Measurements from ENCODE around the gene LRRC47.
"Not testable (repeated sequence)": the region's sequence is repeated elsewhere in the genome, so short reads cannot be mapped to it uniquely, and the experiment has no call there.

The LRRC47 gene

DNA sequence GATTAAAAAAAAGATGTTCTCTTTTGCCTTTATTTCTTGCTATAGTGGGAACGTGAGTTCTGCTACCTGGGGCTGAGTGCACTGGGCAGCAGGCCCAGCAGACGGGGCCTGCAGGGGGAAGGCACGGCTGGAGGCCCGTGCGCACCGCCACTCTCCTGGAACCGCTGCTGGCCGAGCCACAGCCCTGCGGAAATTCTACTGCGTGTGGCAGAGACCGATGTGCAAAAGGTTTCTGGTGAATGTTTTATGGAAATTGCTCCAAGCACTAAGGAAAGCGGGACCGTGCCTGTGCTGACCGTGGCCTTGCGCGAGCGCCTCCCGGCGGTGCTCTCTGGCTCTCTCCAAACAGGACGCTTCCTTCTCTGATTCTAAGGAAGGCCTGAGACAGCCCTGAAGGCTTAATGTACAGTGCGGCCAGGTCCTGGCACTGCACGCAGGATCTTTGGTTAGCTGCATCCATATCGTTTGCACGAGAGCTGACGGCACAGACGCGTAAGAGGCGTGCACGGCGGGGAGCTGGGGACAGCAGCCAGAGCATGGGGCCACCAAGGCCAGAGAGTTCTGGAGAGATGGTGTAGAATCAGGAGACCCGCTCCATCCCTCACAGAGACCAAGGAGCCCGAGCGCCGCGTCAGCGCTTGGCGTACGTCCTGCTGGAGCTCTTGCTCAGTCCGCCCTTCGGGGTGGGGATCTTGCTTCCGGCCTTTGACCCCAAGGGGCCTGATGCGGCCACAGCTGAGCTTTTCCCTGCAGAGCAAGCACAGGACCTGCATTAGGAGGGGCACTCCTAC lies 18.7 kb upstream of the LRRC47 start:
- DNase-seq (ENCODE audit: low spot score) = no peak

DNA sequence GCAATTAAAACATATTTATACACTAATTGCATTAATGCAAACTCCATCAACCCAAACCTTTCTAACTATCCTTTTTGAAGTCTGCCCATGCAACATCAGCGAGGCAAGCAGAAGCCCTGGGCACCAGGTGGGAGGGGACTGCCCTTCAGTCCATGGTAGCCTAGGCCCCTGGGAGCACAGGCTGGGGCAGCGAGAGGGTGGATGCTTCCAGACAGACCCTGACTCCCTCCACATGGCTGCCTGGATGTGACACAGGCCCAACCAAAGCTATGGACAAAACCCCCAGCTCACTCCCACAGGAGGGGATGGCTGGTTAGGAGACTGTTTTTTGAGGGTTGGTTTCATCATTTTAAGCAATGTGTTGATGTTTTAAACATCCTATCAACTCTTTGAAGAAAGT lies 17.8 kb upstream of the LRRC47 start:
- no peak for DNase-seq (ENCODE audit: low spot score)

DNA sequence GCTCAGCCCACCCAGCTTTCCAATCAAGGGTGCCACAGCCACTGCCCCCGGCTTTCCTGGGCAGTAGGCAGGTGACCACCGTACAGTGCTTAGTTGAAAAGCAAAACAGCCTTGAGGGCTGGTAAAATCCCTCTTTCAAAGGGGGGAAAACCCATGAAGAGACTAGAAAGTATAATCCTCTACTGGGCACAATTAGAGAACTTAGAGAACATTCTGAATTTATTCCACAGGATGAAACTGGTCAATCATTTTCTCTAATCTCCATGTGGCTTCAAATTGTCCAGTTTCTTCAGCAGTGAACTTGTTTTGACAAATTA lies 15.3 kb upstream of the LRRC47 start:
- no peak for DNase-seq (ENCODE audit: low spot score)

DNA sequence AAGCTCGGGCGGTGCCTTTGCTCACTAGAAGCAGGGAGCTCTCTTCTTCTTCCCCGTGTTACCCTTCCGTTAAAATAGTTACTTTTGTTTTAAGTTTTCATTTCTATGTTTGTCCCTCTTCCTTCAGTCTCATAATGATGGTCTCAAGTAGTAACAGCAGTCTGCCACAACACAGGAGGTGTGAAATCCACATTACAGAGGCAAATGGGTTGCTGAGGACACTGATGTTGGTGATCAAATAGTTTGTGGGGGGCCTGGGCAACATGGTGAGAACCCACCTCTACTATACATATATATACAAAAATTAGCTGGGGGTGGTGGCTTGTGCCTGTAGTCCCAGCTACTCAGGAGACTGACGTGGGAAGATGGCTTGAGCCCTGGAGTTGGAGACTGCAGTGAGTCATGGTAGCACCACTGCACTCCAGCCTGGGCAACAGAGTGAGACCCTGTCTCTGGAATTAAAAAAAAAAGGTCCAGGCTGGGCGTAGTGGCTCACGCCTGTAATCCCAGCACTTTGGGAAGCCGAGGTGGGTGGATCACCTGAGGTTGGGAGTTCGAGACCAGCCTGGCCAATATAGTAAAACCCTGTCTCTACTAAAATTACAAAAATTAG lies 14.0 kb upstream of the LRRC47 start:
- not testable (repeated sequence) for DNase-seq (ENCODE audit: low spot score)

DNA sequence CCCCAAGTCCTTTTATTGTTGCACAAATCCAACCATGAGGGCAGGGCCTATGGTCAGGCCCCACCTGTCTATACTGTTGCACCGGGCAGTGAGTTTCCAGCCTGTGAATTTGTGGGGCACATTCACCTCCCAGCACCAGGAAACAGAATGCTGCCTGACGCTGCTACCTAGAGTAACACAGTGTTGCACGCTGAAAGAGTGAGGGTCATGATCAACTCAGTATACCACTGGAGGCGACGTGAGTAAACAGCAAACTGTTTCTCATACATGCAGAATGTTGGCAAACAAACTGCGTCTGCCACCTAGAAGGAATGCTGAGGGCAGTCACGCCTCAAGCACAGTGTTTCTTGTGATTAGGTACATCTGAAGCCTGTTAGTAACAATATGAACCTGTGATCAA lies 13.4 kb upstream of the LRRC47 start:
- no peak for DNase-seq (ENCODE audit: low spot score)

DNA sequence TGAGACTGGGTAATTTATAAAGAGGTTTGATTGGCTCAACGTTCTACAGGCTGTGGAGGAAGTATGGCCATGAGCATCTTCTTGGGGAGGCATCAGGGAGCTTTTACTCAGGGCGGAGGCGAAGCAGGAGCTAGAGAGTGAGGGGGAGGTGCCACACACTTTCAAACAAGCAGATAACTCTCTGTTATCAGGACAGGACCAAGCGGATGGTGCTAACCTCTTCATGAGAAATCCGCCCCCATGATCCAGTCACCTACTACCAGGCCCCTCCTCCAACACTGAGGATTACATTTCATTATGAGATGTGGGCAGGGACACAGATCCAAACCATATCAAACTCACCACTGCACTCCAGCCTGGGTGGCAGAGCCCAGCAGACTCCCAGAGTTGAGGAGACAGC lies 11.5 kb upstream of the LRRC47 start:
- no peak for DNase-seq (ENCODE audit: low spot score)

DNA sequence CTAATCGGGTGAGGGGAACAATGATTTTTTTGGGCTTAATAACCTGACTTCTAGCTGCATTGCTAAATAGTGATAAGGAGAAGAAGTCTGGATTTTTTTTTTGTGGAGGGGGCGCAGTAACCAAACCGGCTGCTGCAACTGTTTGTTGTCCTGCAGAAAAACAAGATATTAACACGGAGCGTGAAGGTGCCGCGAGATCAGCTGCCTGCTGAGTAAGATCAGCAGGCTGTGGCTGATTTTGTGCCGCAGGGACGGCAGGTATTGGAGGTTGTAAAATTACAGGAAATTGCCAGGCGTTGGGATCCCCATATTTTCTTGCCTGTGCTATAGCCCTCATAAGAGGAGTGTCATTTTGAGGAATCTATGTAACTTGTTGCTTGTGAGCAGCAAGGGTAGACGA lies 8.7 kb upstream of the LRRC47 start:
- no peak for DNase-seq (ENCODE audit: low spot score)

DNA sequence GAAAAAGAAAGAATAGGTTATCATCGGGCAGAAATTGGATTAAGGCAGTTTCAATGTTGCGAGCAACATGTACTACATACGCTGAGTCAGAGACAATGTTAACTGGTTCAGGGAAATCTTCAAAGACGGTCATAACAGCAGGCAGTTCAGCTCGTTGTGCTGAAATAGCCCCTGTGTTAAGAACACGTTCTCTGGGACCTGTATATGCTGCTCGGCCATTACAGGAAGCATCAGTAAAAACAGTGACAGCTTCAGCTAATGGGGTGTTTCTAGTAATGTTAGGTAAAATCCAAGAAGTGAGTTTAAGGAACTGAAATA lies 8.3 kb upstream of the LRRC47 start:
- DNase-seq (ENCODE audit: low spot score) = not testable (repeated sequence)

DNA sequence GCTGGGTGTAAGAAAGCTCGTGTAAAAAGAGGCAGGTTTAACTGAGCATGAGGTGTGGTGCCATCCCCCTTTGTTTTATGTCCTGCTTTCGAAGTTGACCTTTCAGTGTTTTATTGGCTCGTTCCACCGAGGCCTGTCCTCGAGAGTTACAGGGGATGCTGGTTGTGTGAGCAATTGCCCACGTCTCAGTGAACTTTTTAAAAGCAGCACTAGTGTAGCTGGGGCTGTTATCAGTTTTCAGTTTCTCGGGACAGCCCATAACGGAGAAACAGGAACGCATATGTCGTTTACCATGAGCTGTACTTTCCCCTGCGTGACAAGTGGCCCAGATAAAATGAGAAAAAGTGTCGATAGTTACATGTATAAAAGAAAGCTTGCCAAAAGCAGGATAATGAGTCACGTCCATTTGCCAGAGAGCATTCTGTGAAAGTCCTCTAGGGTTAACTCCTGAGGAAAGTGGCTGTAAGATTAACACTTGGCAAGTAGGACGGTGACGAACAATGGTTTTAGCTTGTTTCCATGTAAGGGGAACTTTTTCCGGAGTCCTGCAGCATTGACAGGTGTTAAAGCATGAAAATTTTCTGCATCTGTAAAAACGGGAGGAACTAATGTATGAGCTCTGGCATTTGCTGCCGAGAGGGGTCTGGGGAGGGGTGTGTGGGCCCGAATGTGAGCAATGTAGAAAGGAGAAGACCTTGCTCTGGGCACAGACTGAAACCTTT lies 7.8 kb upstream of the LRRC47 start:
- no peak for DNase-seq (ENCODE audit: low spot score)

DNA sequence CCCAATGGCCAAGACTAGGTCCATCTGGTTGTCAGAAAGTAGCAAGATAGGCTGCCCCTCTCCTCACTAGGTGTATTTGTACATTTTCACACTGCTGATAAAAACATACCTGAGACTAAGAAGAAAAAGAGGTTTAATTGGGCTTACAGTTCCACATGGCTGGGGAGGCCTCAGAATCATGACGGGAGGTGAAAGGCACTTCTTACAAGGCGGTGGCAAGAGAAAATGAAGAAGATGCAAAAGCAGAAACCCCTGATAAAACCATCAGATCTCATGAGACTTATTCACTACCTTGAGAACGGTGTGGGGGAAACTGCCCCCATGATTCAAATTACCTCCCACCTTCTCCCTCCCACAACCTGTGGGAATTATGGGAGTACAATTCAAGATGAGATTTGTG lies 4.5 kb upstream of the LRRC47 start:
- not testable (repeated sequence) for DNase-seq (ENCODE audit: low spot score)

DNA sequence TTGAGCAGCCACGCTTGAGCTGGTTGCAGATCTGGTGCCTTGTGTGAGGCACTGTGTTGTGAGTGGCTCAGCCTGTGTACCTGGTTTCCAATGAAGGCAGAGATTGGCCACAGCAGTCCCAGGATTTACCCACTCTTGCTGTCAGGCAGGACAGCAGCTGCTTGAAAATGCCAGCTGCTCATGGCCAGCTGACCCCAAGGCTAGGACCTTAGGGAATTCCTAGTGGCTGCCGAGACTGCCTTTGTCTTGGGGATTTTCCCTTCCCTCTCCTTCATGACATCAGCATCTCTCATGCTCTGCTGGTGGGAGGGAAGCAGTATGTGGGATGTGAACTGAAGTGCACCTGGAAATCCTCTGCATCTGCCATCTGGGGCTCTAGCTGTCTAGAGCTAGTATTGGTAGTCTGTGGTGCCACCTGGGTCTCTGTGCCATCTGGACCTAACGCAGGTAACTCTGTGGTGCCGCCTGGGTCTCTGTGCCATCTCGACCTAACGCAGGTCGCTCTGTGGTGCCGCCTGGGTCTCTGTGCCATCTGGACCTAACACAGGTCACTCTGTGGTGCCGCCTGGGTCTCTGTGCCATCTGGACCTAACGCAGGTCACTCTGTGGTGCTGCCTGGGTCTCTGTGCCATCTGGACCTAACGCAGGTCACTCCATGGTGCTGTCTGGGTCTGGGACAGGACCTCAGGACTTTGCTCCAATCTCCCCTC lies 3.8 kb upstream of the LRRC47 start:
- DNase-seq (ENCODE audit: low spot score) = no peak

DNA sequence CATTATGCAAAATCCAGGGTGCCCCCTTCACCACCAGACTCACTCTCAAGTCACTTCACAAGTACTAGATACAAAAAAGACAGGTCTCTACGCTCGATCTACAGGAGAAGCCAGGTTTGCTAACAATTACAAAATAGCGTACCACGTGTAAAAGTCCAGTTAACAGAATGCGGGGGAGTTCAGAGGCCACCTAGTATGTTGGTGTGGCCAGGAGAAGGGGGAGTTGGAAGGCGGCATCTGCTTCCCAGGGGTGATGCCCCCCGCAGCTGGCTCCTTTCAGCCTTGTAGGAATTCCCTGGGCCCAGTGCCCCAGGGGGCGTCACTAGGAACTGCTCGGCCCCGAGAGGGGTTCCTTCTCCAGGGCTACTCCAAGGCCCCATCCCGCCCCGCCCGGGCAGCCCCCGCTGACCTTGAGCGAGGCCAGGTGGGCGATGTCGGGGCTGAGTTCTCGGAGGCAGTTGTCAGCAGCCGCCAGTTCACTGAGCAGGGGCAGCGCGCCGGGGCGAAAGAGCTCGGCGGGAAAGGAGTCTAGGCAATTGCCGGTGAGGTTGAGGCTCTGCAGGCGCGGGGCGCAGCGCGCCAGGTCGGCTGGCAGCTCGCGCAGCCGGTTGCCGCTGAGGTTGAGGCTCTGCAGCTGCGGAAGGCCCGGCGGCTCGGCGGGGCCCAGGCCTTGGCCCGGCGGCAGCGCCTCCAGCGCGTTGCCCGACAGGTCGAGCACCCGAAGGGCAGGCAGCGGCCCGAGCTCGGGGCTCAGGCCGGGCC lies 664 bp downstream of the LRRC47 start:
- no peak for DNase-seq (ENCODE audit: low spot score)

DNA sequence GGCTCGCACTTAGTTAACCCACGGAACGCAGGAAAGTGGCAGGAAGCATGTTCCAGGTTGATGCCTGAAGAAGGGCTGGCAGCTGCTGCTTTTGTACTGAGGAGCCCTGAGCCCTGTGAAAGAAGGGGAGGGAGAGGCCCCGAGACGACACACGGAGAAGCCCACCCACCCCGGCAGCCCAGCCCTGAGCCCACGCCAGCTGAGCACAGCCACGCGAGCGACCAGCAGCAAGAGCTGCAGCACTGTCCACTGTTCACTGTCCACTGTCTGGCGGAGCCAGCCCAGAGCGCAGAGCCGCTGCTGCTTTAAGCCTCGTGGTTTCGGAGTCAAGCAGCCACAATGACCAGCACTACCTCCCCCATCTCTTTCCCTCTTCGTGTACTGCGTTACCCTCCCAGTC lies 5.3 kb downstream of the LRRC47 start:
- no peak for DNase-seq (ENCODE audit: low spot score)

DNA sequence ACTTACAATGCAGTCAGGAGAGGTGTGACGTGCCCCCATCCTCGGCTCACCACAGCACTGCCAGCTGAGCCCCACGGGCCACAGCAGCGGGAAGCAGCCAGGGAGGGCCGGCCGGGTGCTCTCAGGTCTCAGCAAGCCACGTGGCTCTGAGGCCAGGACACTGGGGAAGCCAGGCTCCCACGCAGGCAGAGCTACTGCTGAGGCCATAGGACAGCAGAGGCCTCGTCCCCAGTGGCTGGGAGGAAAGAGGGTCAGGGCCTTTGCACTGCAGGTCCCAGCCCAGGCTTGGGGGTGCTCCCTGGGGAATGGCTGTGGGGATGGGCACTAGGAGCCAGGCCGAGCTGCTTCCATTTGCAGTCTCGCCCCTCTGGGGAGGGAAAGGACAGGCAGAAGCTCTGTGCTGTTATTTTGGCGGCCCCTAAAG lies 5.8 kb downstream of the LRRC47 start:
- no peak for DNase-seq (ENCODE audit: low spot score)

DNA sequence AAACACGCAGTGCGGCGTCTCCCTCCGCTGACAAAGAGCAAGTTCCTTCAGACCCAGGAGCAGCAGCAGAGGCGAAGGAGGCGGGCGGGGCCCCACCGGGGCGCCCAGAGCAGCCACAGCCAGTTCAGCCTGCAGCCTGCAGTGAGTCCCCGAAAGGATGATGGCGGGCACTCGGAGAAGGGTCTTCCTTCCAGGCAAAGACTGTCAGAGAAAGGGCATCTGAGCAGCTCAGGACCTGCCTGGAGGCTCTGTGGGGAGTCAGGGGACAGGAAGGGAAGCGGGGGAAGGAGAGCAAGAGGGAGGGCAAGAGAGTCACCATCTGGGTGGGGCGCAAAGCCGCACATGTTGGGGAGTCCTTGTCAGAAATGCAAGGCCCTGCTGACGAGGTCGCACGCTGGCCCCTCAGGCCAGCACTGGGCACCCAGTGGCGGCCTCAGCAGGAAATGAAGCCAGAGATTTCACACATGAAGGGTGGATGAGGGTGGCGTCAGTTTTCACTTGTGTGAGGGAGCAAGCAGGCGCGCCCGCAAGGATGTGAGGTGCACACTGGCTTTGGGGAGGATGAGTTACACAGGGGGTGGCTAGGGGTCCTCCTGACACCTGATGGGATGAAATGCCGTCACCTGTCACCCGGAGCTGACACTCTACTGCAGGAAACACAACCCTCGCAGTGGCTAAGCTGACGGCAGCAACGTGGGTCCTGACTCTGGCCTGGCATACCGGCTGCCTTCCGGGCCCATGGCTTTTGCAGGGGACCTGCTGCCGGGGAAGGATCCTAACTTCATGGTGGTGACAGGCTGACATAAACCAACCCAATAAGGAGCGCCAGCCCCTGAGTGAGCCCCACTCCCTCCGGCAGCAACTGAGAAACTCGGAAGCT lies 6.6 kb downstream of the LRRC47 start:
- no peak for DNase-seq (ENCODE audit: low spot score)

DNA sequence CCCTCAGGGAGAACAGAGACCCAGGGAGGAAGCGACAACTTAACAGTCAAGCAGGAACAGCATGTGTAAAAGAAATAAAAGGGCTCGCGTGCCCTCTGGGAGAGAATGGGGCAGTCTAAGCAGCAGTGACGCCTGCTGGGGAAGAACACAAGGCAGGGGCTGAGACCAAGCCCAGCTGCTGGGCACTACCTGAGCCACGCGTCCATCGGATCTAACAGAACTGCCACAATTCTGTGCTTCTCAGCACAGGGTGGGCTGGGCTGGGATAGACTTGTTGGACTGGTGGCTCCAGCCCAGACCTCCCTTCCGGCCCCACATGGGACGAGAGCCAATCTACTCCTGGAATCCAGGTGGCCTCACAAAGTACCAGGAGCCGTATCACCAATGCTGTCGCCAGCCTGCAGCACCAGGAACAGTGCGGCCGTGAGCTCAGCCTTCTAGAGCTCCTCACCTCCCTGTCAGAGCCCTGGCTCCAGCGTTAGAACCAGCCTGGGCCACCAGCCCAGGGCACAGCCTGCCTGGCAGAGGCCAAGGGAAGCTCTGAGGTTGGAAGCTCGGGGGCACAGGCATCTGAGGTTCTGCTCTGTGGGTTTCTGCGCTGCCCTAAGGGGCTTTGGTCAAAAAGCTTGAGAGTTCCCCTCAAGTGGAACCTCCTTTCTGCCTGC lies 7.4 kb downstream of the LRRC47 start:
- DNase-seq (ENCODE audit: low spot score) = no peak

DNA sequence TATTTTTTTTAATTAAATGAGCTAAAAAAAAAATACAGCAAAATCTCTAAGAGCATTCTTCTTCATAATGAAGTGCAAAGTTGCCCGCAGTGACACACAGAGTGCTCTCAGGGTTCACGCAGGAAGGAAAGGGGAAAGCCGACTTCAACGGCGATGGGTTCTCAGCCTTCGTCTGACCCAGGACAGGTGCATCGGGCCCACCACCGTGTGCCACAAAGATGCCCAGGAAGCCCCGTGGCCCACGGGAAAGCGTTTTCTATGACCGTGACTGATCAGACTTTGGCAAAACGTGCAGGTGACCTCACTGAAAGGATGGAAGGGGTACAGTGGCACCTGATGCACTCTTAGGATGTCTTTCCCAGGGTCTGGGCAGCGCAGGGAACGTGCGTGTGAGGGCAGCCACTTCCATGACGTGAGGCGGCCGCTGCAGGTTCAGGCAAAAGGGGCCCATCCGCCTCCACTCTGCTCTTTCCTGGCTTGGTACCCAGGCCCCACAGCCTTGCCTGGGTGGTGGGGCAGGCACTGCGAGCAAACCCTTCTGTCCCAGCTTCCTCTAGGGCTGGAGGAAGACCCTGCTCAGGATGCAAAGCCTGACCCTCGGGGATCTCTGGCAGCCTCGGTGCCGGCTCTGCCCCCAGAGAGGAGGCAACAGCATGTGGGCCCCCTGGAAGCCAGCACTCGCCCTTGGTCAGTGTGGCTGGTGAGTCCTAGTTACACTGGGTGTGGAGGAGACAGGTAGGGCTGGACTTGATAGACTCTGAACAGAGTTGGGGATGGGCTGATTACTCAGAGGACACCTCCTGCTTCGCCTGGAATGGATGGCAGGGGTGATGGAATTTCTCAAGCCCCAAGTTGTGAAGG lies 8.3 kb downstream of the LRRC47 start:
- DNase-seq (ENCODE audit: low spot score) = no peak

DNA sequence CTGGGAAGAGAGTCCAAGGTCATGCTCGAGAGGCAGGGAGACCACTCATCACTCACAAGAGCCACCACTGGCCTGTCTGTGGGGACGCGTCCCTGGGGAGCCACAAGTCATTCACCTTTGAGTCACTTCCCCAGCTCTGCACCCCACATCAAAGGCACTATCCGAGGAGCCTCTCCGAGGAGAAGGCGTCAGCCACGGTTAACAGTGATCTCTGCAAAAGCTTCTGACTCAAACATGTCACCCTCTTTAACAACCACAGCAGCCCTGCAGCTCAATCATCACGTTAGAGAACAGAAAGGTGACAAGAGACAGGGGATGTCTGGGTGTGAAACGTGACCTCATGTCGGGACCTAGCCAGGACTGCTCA lies 9.0 kb downstream of the LRRC47 start:
- DNase-seq (ENCODE audit: low spot score) = no peak

DNA sequence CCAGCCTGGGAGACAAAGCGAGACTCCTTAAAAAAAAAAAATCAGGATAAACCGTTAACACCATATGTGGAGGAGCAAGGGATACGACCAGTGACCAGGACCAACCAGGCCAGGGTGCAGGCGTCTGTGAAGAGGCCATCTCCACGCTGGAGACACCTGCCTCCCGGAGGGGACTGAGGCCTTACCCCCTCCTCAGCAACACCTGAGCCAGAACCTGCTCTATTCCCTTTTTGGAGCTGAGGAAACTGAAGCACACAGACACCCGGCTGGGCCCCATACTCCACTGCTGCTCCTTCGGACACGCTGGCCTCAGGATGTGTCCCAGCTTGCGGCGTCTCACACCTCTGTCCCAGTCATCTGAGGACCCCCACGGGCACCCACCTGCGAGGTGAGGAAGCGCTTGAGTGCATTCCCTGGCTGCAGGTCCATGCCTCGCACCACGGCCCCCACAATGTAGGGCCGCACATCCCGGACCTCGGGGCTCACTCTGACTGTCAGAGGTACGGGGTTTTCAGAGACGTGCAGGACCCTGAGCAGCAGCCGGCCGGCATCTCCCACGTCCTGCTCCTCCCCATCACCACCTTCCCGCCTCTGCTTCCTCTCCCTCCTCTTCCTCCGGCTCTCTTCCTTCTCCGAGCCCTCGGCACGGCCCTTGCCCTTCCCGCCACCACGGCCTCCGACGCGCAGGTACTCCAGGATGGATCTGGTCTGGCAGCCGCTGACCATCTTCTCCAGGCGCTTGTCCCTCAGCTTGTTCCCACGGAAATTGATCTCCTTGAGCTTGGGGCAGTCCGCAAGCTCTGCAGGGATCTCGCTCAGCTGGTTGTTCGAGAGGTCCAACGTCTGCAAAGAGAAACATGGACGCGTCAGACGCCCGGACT lies 9.6 kb downstream of the LRRC47 start:
- no peak for DNase-seq (ENCODE audit: low spot score)
